Right renal cortex interstitium (tissue), 3 donors: Measurements from ENCODE around the gene SCLY. TPM values are rescaled to one million over a fixed set of nuclear protein-coding genes. Genes with fewer than 3 reads are reported as not detected.
"Not testable (repeated sequence)": the region's sequence is repeated elsewhere in the genome, so short reads cannot be mapped to it uniquely, and the experiment has no call there.

ENCODE experiments used
- DNase-seq, 3 donors: peaks; one replicate each; pipeline ENCODE4 v3.0.0-alpha.2; 2013; ENCODE audit warnings: low read depth in 3 of 3, low spot score in 2 of 3
- polyA plus RNA-seq, 3 donors: library from polyadenylated mRNA; unstranded; fragments of 120-200 nt; gene quantifications; one replicate each; pipeline ENCODE4 v1.2.1, GENCODE V29; 2013; ENCODE audit not compliant: insufficient read length in 3 of 3

The SCLY gene
- polyA plus RNA-seq, 3 donors, result 21.1 to 30.3 (median 27.2) TPM

GRCh38 chr2:238106698-238107524 is 46.1 kb downstream of the SCLY start:
- no peak for DNase-seq

- DNase-seq, result no peak
Observed at GRCh38 chr2:238107525-238108422, 47.0 kb downstream of the SCLY start.

GRCh38 chr2:238108423-238109183 is 47.8 kb downstream of the SCLY start:
- no peak for DNase-seq

- DNase-seq, result no peak
Observed at GRCh38 chr2:238113611-238114010, 52.8 kb downstream of the SCLY start.

GRCh38 chr2:238114331-238114841 is 53.6 kb downstream of the SCLY start:
- no peak for DNase-seq

- no peak for DNase-seq
Observed at GRCh38 chr2:238114851-238115660, 54.3 kb downstream of the SCLY start.

- DNase-seq, result not testable (repeated sequence)
Observed at GRCh38 chr2:238115709-238116108, 54.9 kb downstream of the SCLY start.

- no peak for DNase-seq
Observed at GRCh38 chr2:238116298-238117198, 55.7 kb downstream of the SCLY start.

- no peak for DNase-seq
Observed at GRCh38 chr2:238117199-238118154, 56.7 kb downstream of the SCLY start.

- no peak for DNase-seq
Observed at GRCh38 chr2:238119756-238120462, 59.1 kb downstream of the SCLY start.

- DNase-seq, result peak in 1 of 3 donors; percentile 57
Observed at GRCh38 chr2:238120463-238121298, 59.9 kb downstream of the SCLY start.

GRCh38 chr2:238121511-238122286 is 60.9 kb downstream of the SCLY start:
- no peak for DNase-seq

- DNase-seq, result no peak
Observed at GRCh38 chr2:238122287-238123217, 61.8 kb downstream of the SCLY start.
